Measurements from ENCODE around the gene CRABP1.

GRCh38 chr15:78312536-78312935 lies 27.6 kb upstream of the CRABP1 start:
- TF ChIP-seq CTCF (IDR thresholded peaks at IDR 0.05; ENCODE audit: low read length): no peak
- TF ChIP-seq EZH2 (optimal IDR thresholded peaks at IDR 0.05; ENCODE audit: low read depth, low read length): no peak
- TF ChIP-seq EZH2phosphoT487 (IDR thresholded peaks at IDR 0.05; ENCODE audit: low read length): no peak
